Measurements from ENCODE around the gene KLK15. TPM values are rescaled to one million over a fixed set of nuclear protein-coding genes. Genes with fewer than 3 reads are reported as not detected.

KLK15 gene
- total RNA-seq, 1 donor from 2014 or later: not detected

GRCh38 chr19:50792272-50793250 lies 40.8 kb downstream of the KLK15 start:
- Mint-ChIP-seq H3K36me3 (peaks cover 7% of the 10 kb centered on the region), H3K4me1 (peaks cover 3% of the 10 kb centered on the region), H3K27me3 (ENCODE audit: insufficient read depth, low read depth) (peaks cover 8% of the 10 kb centered on the region), H3K4me3 (no peak overlapping the region), H3K9me3 (peaks cover 2% of the 10 kb centered on the region), H3K27ac (no peak overlapping the region)
- Histone ChIP-seq H3K4me2 (no peak overlapping the region), H3K4me3 (no peak overlapping the region), H4K20me1 (ENCODE audit: low read depth) (peaks cover 34% of the 10 kb centered on the region), H3K27ac (no peak overlapping the region), H3K79me2 (ENCODE audit: low read depth) (no peaks in the 10 kb centered on the region), H2AFZ (replicated peaks) (no peak overlapping the region), H3K27me3 (peaks cover 3% of the 10 kb centered on the region), H3K9me3 (ENCODE audit: low read depth) (no peaks in the 10 kb centered on the region), H3K36me3 (no peaks in the 10 kb centered on the region), H3K9ac (no peak overlapping the region), H3F3A (ENCODE audit: low read depth) (peaks cover 27% of the 10 kb centered on the region), H3K4me1 (peaks cover 4% of the 10 kb centered on the region)
- TF ChIP-seq EZH2phosphoT487 (IDR thresholded peaks at IDR 0.05) (no peak), CTCF (IDR thresholded peaks at IDR 0.05) (no peak), EZH2 (IDR thresholded peaks at IDR 0.05) (no peak)
- no peak for DNase-seq (ENCODE audit: low spot score)

GRCh38 chr19:50791594-50792271 lies 41.6 kb downstream of the KLK15 start:
- H3K27me3 ChIP-seq: peaks cover 8% of the 10 kb centered on the region
- no peak overlapping the region for H3K4me3 Mint-ChIP-seq
- H4K20me1 ChIP-seq (ENCODE audit: low read depth): peaks cover 26% of the 10 kb centered on the region
- H3K9me3 Mint-ChIP-seq: peaks cover 2% of the 10 kb centered on the region
- H3K36me3 ChIP-seq: no peaks in the 10 kb centered on the region
- no peaks in the 10 kb centered on the region for H3K79me2 ChIP-seq (ENCODE audit: low read depth)
- no peak overlapping the region for H3K9ac ChIP-seq
- peaks cover 3% of the 10 kb centered on the region for H3K4me1 Mint-ChIP-seq
- peaks cover 5% of the 10 kb centered on the region for H3K36me3 Mint-ChIP-seq
- H3K4me2 ChIP-seq: no peak overlapping the region
- no peak overlapping the region for H3K4me3 ChIP-seq
- H3K27me3 Mint-ChIP-seq (ENCODE audit: insufficient read depth, low read depth): peaks cover 8% of the 10 kb centered on the region
- H3K4me1 ChIP-seq: peaks cover 4% of the 10 kb centered on the region
- no peaks in the 10 kb centered on the region for H3K9me3 ChIP-seq (ENCODE audit: low read depth)
- DNase-seq (ENCODE audit: low spot score): no peak
- TF ChIP-seq EZH2 (IDR thresholded peaks at IDR 0.05): no peak
- H2AFZ ChIP-seq (replicated peaks): no peak overlapping the region
- no peak overlapping the region for H3K27ac Mint-ChIP-seq
- H3F3A ChIP-seq (ENCODE audit: low read depth): peaks cover 19% of the 10 kb centered on the region
- H3K27ac ChIP-seq: no peak overlapping the region

- Mint-ChIP-seq H3K4me1 (peaks cover 6% of the 10 kb centered on the region), H3K36me3 (peaks cover 5% of the 10 kb centered on the region), H3K27ac (peak overlapping the region; percentile 9), H3K9me3 (peaks cover 2% of the 10 kb centered on the region), H3K4me3 (peak overlapping the region; percentile 42), H3K27me3 (ENCODE audit: insufficient read depth, low read depth) (peaks cover 10% of the 10 kb centered on the region)
- no peaks in the 10 kb centered on the region for H3K36me3 ChIP-seq
- peaks cover 18% of the 10 kb centered on the region for H4K20me1 ChIP-seq (ENCODE audit: low read depth)
- DNase-seq (ENCODE audit: low spot score): no peak
- no peak overlapping the region for H3K9ac ChIP-seq
- H3K4me3 ChIP-seq: no peak overlapping the region
- no peak for TF ChIP-seq CTCF (IDR thresholded peaks at IDR 0.05)
- TF ChIP-seq EZH2phosphoT487 (IDR thresholded peaks at IDR 0.05): no peak
- no peak for TF ChIP-seq EZH2 (IDR thresholded peaks at IDR 0.05)
- no peak overlapping the region for H2AFZ ChIP-seq (replicated peaks)
- no peak overlapping the region for H3K4me2 ChIP-seq
- H3K27me3 ChIP-seq: peaks cover 8% of the 10 kb centered on the region
- no peaks in the 10 kb centered on the region for H3K9me3 ChIP-seq (ENCODE audit: low read depth)
- peaks cover 4% of the 10 kb centered on the region for H3K4me1 ChIP-seq
- H3K79me2 ChIP-seq (ENCODE audit: low read depth): no peaks in the 10 kb centered on the region
- H3F3A ChIP-seq (ENCODE audit: low read depth): peaks cover 12% of the 10 kb centered on the region
- no peak overlapping the region for H3K27ac ChIP-seq
Observed at GRCh38 chr19:50790922-50791467, 42.4 kb downstream of the KLK15 start.
